GM12891 (cell line): Measurements from ENCODE around the gene ANO3.

ENCODE experiments used
- PAX5 ChIP-seq: IDR thresholded peaks from 2 replicates; pipeline ENCODE4 v1.6.1; 2011; ENCODE audit warnings: low read length, moderate library complexity, mild to moderate bottlenecking; ENCODE audit not compliant: insufficient read depth, severe bottlenecking
- POLR2A ChIP-seq: IDR thresholded peaks from 2 replicates; pipeline ENCODE4 v1.6.1; 2011; ENCODE audit warnings: low read depth, low read length, control low read depth
- POLR2AphosphoS5 ChIP-seq: IDR thresholded peaks from 2 replicates; pipeline ENCODE4 v1.6.1; 2011; ENCODE audit warnings: low read depth, low read length, control low read depth
- POU2F2 ChIP-seq: IDR thresholded peaks from 2 replicates; pipeline ENCODE4 v1.6.1; 2011; ENCODE audit warnings: low read depth, mild to moderate bottlenecking, control low read depth, low read length, moderate library complexity
- SPI1 ChIP-seq: IDR thresholded peaks from 2 replicates; pipeline ENCODE4 v1.6.1; 2011; ENCODE audit warnings: low read depth, low read length, control low read depth
- TAF1 ChIP-seq: IDR thresholded peaks from 2 replicates; pipeline ENCODE4 v1.6.1; 2011; ENCODE audit warnings: low read depth, low read length, control low read depth

DNA sequence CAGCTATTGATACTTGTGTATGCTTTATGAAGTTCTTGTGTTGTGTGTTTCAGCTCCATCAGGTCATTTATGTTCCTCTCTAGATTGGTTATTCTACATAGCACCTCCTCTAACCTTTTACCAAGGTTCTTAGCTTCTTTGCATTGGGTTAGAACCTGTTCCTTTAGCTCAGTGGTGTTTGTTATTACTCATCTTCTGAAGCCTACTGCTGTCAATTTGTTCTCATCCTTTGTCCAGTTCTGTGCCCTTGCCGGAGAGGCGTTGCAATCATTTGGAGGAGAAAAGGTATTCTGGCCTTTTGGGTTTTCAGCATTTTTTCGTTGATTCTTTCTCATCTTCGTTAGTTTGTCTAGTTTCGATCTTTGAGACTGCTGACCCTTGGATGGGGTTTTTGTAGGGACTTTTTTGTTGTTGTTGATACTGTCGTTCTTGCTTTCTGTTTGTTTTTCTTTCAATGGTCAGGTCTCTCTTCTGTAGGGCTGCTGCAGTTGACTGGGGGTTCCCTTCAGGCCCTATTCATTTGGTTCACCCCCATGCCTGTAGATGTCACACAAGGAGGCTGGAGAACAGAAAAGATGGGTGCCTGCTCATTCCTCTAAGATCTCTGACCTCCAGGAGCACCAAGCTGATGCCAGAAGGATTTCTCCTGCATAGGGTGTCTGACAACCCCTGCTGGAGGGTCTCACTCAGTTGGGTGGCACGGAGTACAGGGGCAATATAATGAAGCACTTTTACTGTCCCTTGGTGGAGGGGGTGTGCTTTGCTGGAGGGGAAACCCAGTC, 276.0 kb downstream of the ANO3 start:
- no peak for TF ChIP-seq POLR2A
- no peak for TF ChIP-seq POLR2AphosphoS5
- TF ChIP-seq TAF1, result no peak
- TF ChIP-seq SPI1, result no peak
- TF ChIP-seq PAX5, result no peak
- TF ChIP-seq POU2F2, result no peak
